Epithelial cell of prostate (primary cell): Measurements from ENCODE around the gene HPD.

ENCODE experiments used
- DNase-seq: peaks from one replicate; pipeline ENCODE4 v3.0.0-alpha.2; 2011; ENCODE audit warnings: low read depth, low spot score
- H3K27ac ChIP-seq: fragments of 450-650 bp; 2 replicates; pipeline ENCODE4 v1.5.1; 2017; ENCODE audit warnings: mild to moderate bottlenecking

HPD gene

GRCh38 chr12:121830134-121830533 lies 28.5 kb downstream of the HPD start:
- DNase-seq = no peak
- no peak overlapping the region for H3K27ac ChIP-seq

- no peak overlapping the region for H3K27ac ChIP-seq
- no peak for DNase-seq
These were observed 29.3 kb downstream of the HPD start for GRCh38 chr12:121829250-121829918.

DNA sequence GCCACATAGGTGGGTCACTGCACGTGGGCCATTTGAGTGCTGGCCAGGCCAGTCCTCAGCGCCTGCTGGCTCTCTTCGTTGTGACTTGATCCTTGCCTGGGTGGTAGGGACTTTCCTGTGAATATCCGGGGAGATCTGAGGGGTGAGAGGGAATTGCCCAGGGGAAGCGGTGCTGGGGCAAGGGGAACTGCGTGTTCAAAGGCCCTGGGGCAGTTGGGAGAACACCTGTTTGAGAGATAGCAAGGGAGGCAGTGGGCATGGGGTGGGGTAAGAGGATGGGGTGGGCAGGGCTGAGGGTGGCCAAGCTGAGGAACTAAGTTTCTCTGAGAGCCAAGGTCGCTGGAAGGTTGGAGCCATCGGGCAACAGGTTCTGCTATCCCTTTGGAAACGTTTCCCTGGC lies 29.8 kb downstream of the HPD start:
- DNase-seq = no peak
- no peak overlapping the region for H3K27ac ChIP-seq

GRCh38 chr12:121828306-121828705 lies 30.4 kb downstream of the HPD start:
- no peak for DNase-seq
- H3K27ac ChIP-seq = no peak overlapping the region

GRCh38 chr12:121827351-121828099 lies 31.1 kb downstream of the HPD start:
- no peak overlapping the region for H3K27ac ChIP-seq

GRCh38 chr12:121826318-121827150 lies 32.1 kb downstream of the HPD start:
- DNase-seq = no peak
- H3K27ac ChIP-seq = no peak overlapping the region

More at GRCh38 chr12:121827351-121828099, 31.1 kb downstream of the HPD start:
- DNase-seq = no peak

GRCh38 chr12:121825041-121825523 lies 33.6 kb downstream of the HPD start:
- no peak for DNase-seq
- no peak overlapping the region for H3K27ac ChIP-seq

DNA sequence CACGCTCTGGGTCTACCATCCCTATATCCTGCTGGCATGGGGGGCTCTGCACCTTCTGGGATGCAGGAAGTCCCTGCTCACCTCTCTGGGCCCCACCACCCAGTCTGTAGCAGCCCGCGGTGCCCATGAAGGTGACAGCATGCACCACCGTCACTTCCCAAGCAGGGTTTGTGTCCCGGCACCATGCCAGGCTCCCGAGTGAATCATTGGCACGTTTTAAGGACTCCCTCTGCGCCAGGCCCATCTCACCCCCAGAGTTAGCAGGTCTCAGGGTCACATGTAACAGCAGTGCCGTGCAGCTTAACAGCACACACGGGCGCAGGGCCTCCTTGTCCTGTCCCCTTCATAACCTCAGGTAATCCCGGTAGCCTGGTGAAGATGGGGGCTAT lies 34.9 kb downstream of the HPD start:
- H3K27ac ChIP-seq = no peak overlapping the region
- no peak for DNase-seq

DNA sequence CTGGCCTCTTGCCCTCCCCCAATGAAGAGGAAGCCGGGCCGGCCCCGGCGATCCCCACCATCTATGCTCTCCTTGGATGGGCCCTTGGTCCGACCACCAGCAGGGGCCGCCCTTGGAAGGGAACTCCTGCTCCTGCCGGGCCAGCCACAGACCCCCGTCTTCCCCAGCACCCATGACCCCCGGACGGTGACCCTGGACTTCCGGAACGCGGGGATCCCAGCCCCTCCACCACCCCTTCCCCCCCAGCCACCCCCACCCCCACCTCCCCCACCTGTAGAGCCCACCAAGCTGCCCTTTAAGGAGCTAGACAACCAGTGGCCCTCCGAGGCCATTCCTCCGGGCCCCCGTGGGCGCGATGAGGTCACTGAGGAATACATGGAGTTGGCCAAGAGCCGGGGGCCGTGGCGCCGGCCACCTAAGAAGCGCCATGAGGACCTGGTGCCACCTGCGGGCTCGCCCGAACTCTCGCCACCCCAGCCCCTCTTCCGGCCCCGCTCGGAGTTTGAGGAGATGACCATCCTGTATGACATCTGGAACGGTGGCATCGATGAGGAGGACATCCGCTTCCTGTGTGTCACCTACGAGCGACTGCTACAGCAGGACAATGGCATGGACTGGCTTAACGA lies 35.4 kb downstream of the HPD start:
- DNase-seq = no peak
- H3K27ac ChIP-seq = no peak overlapping the region

DNA sequence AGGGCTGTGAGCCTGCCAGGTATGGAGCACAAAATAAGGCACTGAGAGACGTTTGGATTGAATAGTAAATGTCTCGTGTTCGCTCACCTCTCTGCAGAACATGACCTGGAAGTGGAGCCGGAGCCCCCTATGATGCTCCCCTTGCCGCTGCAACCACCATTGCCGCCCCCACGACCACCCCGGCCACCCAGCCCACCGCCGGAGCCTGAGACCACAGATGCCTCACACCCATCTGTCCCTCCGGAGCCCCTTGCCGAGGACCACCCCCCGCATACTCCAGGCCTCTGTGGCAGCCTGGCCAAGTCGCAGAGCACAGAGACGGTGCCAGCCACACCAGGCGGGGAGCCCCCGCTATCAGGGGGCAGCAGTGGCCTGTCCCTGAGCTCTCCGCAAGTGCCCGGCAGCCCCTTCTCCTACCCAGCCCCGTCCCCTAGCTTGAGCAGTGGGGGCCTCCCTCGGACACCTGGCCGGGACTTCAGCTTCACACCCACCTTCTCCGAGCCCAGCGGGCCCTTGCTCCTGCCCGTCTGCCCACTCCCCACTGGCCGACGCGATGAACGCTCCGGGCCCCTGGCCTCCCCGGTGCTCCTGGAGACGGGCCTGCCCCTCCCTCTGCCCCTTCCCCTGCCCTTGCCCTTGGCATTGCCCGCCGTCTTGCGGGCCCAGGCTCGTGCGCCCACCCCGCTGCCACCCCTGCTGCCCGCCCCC lies 36.1 kb downstream of the HPD start:
- DNase-seq = no peak
- no peak overlapping the region for H3K27ac ChIP-seq

DNA sequence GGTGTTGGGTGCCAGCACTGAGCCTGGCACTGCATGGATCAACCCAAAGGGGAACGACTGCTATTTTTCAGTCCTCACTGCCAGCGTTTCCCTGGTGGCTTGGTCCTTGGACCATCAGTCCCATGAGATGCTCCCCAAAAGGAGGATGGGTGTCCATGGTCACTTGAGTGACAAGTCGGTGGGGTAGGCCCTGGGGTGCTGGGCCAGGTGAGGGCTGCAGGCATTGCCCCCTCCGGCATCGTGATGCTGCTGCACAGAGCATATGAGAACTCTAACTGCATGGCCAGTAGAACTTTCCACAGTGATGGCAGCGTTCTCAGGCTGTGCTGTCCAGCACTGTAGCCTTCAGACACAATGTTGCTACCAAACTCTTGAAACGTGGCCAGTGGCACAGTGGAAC lies 38.6 kb downstream of the HPD start:
- no peak for DNase-seq
- H3K27ac ChIP-seq = no peak overlapping the region

DNA sequence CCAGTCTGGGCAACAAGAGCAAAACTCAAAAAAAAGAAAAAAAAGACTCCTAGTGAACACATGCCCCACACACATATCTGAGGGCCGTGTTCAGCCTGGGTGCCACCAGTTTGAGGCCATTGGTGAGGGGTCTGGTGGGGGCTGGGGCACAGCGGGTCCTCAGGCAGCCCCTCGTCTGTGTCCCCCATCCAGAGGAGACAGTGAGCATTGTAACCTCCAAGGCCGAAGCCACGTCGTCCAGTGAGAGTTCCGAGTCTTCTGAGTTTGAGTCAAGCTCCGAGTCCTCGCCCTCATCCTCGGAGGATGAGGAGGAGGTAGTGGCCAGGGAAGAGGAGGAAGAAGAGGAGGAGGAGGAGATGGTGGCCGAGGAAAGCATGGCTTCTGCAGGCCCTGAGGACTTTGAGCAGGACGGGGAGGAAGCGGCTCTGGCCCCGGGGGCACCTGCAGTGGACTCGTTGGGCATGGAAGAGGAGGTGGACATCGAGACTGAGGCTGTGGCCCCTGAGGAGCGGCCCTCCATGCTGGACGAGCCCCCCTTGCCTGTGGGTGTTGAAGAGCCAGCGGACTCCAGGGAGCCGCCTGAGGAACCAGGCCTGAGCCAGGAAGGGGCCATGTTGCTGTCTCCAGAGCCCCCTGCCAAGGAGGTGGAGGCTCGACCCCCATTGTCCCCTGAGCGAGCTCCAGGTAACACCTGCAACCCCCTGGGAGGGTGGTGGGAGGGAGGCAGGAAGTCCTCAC lies 39.3 kb downstream of the HPD start:
- no peak overlapping the region for H3K27ac ChIP-seq
- no peak for DNase-seq

- no peak overlapping the region for H3K27ac ChIP-seq
- no peak for DNase-seq
These were observed 41.0 kb downstream of the HPD start for GRCh38 chr12:121817648-121818043.

DNA sequence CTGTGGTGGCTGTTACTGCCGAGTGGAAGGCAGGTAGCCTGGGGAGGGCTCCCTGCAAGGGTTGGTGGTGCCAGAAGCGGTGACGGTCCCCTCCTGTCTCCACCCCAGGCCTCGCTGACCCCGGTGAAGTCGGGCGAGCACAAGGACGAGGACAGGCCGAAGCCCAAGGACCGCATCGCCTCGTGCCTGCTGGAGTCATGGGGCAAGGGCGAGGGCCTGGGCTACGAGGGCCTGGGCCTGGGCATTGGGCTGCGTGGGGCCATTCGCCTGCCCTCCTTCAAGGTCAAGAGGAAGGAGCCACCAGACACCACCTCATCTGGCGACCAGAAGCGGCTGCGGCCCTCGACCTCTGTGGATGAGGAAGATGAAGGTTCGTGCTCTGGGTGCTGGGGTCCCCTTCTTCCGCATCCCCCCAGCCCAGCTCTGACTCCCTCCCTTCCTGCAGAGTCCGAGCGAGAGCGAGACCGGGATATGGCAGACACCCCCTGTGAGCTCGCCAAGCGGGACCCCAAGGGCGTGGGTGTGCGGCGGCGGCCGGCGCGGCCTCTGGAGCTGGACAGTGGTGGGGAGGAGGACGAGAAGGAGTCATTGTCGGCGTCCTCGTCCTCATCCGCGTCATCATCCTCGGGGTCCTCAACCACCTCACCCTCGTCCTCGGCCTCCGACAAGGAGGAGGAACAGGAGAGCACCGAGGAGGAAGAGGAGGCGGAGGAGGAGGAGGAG lies 41.6 kb downstream of the HPD start:
- no peak for DNase-seq
- H3K27ac ChIP-seq = no peak overlapping the region

- DNase-seq = no peak
- H3K27ac ChIP-seq = no peak overlapping the region
These were observed 43.4 kb downstream of the HPD start for GRCh38 chr12:121815263-121815662.

- DNase-seq = no peak
- H3K27ac ChIP-seq = no peak overlapping the region
These were observed 44.1 kb downstream of the HPD start for GRCh38 chr12:121814429-121815119.

DNA sequence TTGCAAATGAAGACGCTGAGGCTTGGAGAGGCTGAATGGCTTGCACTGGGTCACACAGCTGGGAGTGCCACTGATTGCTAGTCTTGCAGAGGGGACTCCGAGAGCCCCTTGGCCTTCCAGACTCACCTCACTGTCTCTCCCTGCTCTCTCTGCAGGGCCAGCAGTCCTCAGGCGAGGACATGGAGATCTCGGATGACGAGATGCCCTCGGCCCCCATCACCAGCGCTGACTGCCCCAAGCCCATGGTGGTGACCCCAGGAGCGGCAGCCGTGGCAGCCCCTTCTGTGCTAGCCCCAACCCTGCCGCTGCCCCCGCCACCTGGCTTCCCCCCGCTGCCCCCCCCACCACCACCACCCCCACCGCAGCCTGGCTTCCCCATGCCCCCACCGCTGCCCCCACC lies 44.7 kb downstream of the HPD start:
- no peak for DNase-seq
- peak overlapping the region; percentile 41 for H3K27ac ChIP-seq
